Measurements from ENCODE around the gene ZC3H14. TPM values are rescaled to one million over a fixed set of nuclear protein-coding genes. Genes with fewer than 3 reads are reported as not detected.

The ZC3H14 gene
- total RNA-seq, 1 donor from 2014 or later: 62.2 TPM

- intact Hi-C loops (cut with DNase I): no loop called here
- H3K4me3 ChIP-seq: no peak overlapping the region
- H3K36me3 ChIP-seq: peaks cover 73 to 78% of the 10 kb centered on the region in 2 donors
- H3K4me1 ChIP-seq: no peaks in the 10 kb centered on the region
- DNase-seq (ENCODE audit: low spot score in 2 of 2): no peak
- no peak for TF ChIP-seq CTCF (IDR thresholded peaks at IDR 0.05)
- no peak overlapping the region for H3K27ac ChIP-seq
- H3K27me3 ChIP-seq: no peaks in the 10 kb centered on the region
- H3K9me3 ChIP-seq: no peaks in the 10 kb centered on the region
Measured at GRCh38 chr14:88599761-88600439, 37.1 kb downstream of the ZC3H14 start.

GRCh38 chr14:88604212-88604611, 41.4 kb downstream of the ZC3H14 start:
- no peak overlapping the region for H3K27ac ChIP-seq
- H3K36me3 ChIP-seq: peaks cover 73 to 82% of the 10 kb centered on the region in 2 donors
- H3K4me1 ChIP-seq: no peaks in the 10 kb centered on the region
- H3K9me3 ChIP-seq: no peaks in the 10 kb centered on the region
- no peaks in the 10 kb centered on the region for H3K27me3 ChIP-seq
- DNase-seq (ENCODE audit: low spot score in 2 of 2): no peak
- H3K4me3 ChIP-seq: no peak overlapping the region
- intact Hi-C loops (cut with DNase I): no loop called here
- TF ChIP-seq CTCF (IDR thresholded peaks at IDR 0.05): no peak

GRCh38 chr14:88605594-88605993, 42.8 kb downstream of the ZC3H14 start:
- DNase-seq (ENCODE audit: low spot score in 2 of 2): no peak
- Histone ChIP-seq H3K4me1 (no peaks in the 10 kb centered on the region), H3K27ac (no peak overlapping the region), H3K9me3 (no peaks in the 10 kb centered on the region), H3K27me3 (no peaks in the 10 kb centered on the region), H3K4me3 (no peak overlapping the region), H3K36me3 (peaks cover 75 to 82% of the 10 kb centered on the region in 2 donors)
- intact Hi-C loops (cut with DNase I): no loop called here
- TF ChIP-seq CTCF (IDR thresholded peaks at IDR 0.05): no peak

- Histone ChIP-seq H3K4me3 (no peak overlapping the region), H3K27ac (no peak overlapping the region), H3K27me3 (no peaks in the 10 kb centered on the region), H3K9me3 (no peaks in the 10 kb centered on the region), H3K4me1 (no peaks in the 10 kb centered on the region), H3K36me3 (peaks cover 74 to 82% of the 10 kb centered on the region in 2 donors)
- TF ChIP-seq CTCF (IDR thresholded peaks at IDR 0.05): no peak
- no peak for DNase-seq (ENCODE audit: low spot score in 2 of 2)
- intact Hi-C loops (cut with DNase I): no loop called here
Measured at GRCh38 chr14:88607829-88608228, 45.0 kb downstream of the ZC3H14 start.

GRCh38 chr14:88611878-88612277, 49.0 kb downstream of the ZC3H14 start:
- DNase-seq (ENCODE audit: low spot score in 2 of 2): no peak
- no peaks in the 10 kb centered on the region for H3K27me3 ChIP-seq
- peaks cover 42 to 58% of the 10 kb centered on the region in 2 donors for H3K36me3 ChIP-seq
- no peak for TF ChIP-seq CTCF (IDR thresholded peaks at IDR 0.05)
- peaks cover 5 to 8% of the 10 kb centered on the region in 2 donors for H3K4me1 ChIP-seq
- intact Hi-C loops (cut with DNase I): no loop called here
- H3K27ac ChIP-seq: no peak overlapping the region
- H3K4me3 ChIP-seq: no peak overlapping the region
- H3K9me3 ChIP-seq: no peaks in the 10 kb centered on the region
